ENCODE results near the gene GNG13. TPM values are rescaled to one million over a fixed set of nuclear protein-coding genes. Genes with fewer than 3 reads are reported as not detected.

GNG13 gene
- total RNA-seq, 1 experiment from 2014 or later: 0.23 TPM

DNA sequence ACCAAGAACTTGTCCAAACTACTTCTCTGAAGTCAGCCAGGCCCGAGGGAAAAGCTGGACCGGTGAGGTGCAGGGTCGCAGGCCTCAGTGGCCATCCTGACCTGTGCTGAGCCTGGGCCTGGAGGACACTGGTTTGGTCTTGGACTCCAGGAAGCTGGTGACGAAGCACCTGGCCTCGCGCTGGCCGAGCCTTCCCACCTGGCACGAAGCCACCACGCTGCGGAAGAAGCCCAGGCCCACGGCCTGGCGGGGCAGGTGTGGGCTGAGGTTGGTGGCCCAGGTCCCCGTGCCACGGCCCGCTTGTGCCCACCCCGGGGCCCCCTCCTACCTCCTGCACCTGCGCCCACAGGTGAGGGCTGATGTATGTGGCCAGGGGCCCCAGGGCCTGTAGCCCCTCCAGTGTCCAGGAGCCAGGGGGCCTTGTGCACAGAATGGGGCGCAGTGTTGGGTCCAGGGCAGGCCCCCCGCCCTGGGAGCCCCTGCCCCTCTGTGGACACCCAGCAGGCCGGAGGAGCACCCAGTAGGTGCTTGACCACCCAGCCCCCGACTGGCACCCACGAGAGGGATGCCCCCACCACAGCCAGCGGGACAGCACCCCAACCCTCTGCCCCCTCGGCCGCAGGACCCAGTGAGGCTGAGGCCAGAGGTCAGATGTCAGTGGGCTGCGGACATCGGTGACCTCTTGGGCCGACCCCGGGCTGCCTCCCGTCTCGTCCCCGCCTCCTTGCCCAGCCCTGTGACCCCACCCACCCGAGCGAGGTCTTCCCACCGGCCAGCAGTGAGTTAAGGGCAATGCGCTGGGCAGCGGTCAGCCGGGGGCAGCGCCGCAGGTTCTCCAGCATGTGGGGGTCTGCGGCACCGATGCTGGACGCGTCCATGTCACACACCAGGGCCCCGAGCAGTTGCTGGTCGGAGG, 26.2 kb downstream of the GNG13 start:
- POLR2A ChIA-PET: interaction anchor here (0.6 kb wide), 1 partner anchor 295 kb away, joined by 3 read pairs; no protein-coding TSS in a partner anchor

More for the DNA sequence above, 26.2 kb downstream of the GNG13 start:
- no peaks in the 10 kb centered on the region for H3K9me3 ChIP-seq (ENCODE audit: control insufficient read depth, insufficient read depth, low read depth, low read length)
- CTCF ChIA-PET: no interaction called here
- no peak overlapping the region for H3K27ac ChIP-seq (ENCODE audit: low read length)
- BruUV-seq (replicated peaks): no TSS peak
- no peak overlapping the region for H3K4me3 ChIP-seq (ENCODE audit: low read depth in 2 of 2, low read length in 2 of 2)
- H3K27me3 ChIP-seq (ENCODE audit: control insufficient read depth, insufficient read depth, low read length): no peaks in the 10 kb centered on the region
- no peaks in the 10 kb centered on the region for H3K36me3 ChIP-seq (ENCODE audit: control insufficient read depth, insufficient read depth, low read length)
- H3K4me1 ChIP-seq (ENCODE audit: control insufficient read depth, insufficient read depth, low read length): peaks cover 10% of the 10 kb centered on the region
- TF ChIP-seq POLR2AphosphoS5 (IDR thresholded peaks at IDR 0.05; ENCODE audit: low read depth, low read length): no peak
- TF ChIP-seq TCF7L2 (IDR thresholded peaks at IDR 0.05; ENCODE audit: low read depth, low read length): no peak
- TF ChIP-seq REST (IDR thresholded peaks at IDR 0.05; ENCODE audit: insufficient read depth in 1 of 2, low read depth in 2 of 2, low read length in 1 of 2): no peak
- TF ChIP-seq CTCF (IDR thresholded peaks at IDR 0.05): no peak
- no peak for TF ChIP-seq SIN3A (IDR thresholded peaks at IDR 0.05; ENCODE audit: borderline replicate concordance, insufficient read depth, low read depth, low read length)
- ATAC-seq (no peak), DNase-seq (ENCODE audit: low read depth, low spot score) (no peak)
- intact Hi-C loops (cut with micrococcal nuclease; ENCODE audit: unreplicated experiment): no loop called here
- in situ Hi-C loops (cut with HindIII; ENCODE audit: low pct_unique_long_range_greater_than_20kb, low sequenced_read_pairs): no loop called here

Measured in Panc1 (cell line).